GM11168 (cell line): ENCODE data around the gene PLEKHA4.

Source experiments
- in situ Hi-C: fragments of 300-500 bp; cut with MboI; formaldehyde crosslinking; loops from one replicate; pipeline ENCODE4 v1.12.0; 2022; ENCODE audit warnings: low sequenced_read_pairs; ENCODE audit not compliant: unreplicated experiment

The PLEKHA4 gene

GRCh38 chr19:48835734-48836088, 32.7 kb downstream of the PLEKHA4 start:
- in situ Hi-C loops = no loop called here

DNA sequence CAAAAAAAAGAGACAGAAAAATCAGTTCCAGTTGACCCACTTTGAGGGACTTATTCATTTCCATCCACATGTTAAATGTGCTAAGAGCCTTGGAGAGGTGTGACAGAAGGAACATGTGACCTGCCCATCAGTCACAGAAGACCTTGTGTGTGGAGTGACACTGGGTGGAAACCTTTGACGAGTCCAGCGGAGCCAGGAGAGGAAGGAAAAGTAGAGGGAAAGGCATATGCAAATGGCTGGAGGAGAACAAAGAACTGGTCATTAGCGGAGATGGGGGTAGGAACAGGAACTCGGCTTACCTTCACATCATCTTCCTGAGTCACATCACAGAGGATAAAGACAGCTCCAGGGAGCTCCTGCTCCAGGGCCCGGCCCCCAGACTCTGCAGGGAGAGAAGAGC, 34.4 kb downstream of the PLEKHA4 start:
- in situ Hi-C loops = no loop called here

DNA sequence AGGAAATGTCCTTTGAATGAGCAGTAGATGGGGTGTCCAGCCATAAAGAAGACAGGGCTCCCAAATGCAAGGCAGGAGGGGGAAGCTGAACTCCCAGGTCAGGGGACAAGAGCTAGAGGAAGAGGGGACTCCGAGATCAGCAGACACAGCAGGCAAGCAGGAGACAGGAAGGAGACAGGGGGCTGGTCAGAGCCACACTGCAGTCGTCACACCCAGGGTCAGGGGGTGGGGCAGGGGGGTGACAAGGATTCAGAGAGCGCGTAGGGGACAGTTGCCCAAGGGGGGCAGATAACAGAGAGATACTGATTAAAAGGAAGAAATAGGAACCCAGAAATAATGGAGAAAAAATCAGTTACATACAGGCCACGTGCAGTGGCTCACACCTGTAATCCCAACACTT, 35.4 kb downstream of the PLEKHA4 start:
- in situ Hi-C loops = no loop called here

- in situ Hi-C loops = no loop called here
These were observed 37.5 kb downstream of the PLEKHA4 start for GRCh38 chr19:48830965-48831364.

DNA sequence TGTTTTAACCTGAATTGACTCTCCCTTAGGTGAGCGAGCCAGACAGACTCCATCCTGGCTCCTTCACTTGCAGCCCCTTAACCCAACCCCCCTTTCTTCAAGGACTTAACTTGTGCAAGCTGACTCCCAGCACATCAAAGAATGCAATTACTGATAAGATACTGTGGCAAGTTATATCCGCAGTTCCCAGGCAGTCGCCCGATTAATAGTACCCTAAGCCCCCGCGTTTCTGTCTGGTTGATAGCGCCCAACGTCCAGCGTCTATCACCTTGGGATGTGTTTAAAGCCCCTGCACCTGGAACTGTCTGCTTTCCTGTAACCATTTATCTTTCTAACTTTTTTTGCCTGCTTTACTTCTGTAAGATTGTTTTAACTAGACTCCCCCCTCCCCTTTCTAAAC, 38.3 kb downstream of the PLEKHA4 start:
- in situ Hi-C loops = no loop called here

DNA sequence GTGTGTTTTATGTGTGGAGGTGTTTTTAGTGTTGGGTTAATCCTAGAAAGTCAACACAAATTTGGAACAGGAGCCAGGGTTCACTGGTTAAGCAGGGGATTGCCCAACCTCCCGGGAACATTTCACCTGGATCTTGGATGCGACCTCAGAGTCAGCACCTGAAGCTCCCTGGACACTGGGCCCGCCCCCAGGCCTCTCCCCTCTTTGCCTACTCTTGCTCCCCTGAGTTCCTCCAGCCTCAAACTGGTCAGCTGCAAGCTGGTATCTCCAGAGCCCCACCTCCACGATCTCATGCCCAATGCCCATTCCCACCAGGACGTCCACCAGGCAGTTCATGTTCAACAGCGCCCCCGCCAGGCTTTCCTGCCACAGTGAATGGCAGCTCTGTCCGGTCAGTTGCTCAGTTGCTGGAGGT, 41.8 kb downstream of the PLEKHA4 start:
- in situ Hi-C loops = no loop called here

DNA sequence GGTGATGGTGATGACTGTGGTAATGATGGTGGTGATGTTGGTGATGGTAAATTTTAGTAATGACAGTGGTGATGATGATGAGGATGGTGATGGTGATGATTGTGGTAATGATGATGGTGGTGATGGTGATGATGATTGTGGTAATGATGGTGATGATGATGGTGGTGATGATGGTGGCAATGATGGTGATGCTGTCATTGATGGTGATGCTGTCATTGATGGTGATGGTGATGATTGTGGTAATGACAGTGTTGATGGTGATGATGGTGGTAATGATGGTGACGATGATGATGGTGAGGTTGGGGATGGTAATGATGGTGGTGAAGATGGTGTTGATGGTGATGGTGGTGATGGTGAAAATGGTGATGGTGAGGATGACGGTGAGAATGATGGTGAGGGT, 45.9 kb downstream of the PLEKHA4 start:
- in situ Hi-C loops = no loop called here

- in situ Hi-C loops = no loop called here
These were observed 46.8 kb downstream of the PLEKHA4 start for GRCh38 chr19:48821633-48822032.

DNA sequence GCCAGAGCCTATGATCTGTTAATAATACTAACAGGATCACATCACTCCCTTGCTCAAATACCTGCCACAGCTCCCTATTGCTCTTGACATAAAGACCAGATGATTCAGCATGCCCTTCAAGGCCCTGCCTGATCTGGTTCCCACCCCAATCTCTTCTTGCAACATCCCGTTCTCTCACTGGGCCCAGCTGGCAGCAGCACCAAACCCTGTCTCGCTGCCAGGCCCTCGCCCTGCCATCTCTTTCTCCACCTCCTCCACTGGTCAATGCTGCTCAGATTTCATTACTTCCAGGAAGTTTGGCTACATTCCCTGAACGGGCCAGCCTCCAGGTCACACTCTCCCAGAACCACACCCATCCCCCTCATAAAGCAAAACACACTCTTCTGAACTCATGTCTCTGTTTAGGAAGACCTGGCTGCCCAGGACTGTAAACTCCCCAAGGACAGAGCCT, 49.0 kb downstream of the PLEKHA4 start:
- in situ Hi-C loops = no loop called here

DNA sequence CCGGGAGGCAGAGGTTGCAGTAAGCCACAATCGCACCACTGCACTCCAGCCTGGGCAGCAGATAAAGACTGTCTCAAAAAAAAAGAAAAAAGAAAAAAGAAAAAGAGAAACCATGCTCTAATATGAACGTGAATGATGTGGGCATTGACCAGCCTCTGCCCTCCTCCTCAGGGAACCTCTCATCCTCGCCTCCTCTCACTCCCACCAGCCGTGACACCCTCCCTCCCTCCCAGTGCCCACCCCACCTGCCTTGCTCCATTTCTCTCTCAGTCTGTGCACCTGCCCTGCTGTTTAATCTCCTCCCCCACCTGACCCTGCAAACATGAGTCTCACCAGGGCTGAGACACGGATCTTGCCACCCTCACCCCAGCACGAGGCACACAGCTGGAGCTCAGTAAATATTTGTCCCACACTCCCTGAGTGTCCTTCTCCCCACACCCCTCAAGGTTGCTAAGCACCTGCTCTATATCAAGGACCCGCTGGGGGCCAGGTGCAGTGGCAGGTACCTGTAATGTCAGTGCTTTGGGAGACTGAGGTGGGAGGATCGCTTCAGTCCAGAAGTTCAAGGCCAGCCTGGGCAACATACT, 50.1 kb downstream of the PLEKHA4 start:
- in situ Hi-C loops = no loop called here

- in situ Hi-C loops = no loop called here
These were observed 50.8 kb downstream of the PLEKHA4 start for GRCh38 chr19:48817585-48818124.

GRCh38 chr19:48815870-48816501, 52.4 kb downstream of the PLEKHA4 start:
- in situ Hi-C loops = no loop called here

GRCh38 chr19:48814895-48815294, 53.5 kb downstream of the PLEKHA4 start:
- in situ Hi-C loops = no loop called here

- in situ Hi-C loops = no loop called here
These were observed 55.1 kb downstream of the PLEKHA4 start for GRCh38 chr19:48813123-48813913.

DNA sequence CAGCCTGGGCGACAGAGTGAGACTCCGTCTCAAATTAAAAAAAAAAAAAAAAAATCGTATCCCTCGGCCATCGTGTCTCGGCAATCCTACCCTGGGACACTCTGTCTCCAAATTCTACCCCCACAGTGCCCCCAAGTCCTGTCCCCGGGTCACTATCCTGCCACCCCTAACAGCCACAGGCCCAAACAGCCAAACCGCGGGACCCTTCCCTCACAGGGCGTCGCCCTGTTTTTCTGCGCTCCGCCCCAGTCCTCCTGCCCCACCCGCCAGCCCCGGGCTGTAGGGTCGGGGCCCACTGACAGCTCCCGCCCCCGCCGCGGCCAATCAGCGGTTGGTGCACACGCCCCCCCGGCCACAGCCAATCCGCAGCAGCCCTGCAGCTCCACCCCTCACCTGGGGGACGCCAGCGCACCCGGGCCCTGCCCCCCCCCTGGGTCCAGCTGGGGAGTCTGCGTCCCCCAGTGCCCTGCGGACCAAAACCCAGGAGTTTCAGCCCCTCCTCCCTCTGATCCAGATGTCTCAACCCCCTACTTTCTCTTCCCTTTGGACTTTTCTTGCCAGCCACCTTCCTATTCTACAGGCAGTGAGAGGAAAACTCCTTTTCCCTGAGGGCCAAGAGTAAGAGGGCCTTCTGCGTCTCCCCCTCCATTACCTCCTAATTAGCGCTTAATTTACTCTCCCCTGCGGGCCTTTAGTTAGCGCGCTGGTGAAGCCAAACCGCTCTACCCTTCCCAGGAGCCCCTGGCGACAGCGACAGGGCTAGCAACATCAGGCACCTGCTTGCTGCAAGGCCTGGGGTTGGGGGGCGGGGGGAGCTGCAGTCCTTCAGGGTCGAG, 56.1 kb downstream of the PLEKHA4 start:
- in situ Hi-C loops = no loop called here

DNA sequence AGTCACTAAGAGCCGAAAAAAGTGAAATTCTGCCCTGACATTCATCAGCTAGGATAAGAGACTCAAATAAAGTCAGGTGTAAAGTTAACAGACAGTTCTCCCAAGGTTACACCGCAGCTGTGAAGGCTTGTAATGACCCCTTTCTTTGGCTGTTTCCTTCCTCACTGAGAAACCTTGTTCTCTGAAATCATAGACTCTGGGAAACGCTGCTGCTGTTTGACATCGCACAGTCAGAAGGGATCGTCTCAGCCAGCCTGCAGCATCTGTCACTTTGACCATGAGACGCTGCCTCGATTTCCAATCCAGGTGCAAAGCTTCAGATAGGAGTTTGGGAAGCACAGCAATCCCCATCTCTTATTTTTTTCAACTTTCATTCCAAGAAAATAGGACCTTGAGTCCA, 58.3 kb downstream of the PLEKHA4 start:
- in situ Hi-C loops = no loop called here

DNA sequence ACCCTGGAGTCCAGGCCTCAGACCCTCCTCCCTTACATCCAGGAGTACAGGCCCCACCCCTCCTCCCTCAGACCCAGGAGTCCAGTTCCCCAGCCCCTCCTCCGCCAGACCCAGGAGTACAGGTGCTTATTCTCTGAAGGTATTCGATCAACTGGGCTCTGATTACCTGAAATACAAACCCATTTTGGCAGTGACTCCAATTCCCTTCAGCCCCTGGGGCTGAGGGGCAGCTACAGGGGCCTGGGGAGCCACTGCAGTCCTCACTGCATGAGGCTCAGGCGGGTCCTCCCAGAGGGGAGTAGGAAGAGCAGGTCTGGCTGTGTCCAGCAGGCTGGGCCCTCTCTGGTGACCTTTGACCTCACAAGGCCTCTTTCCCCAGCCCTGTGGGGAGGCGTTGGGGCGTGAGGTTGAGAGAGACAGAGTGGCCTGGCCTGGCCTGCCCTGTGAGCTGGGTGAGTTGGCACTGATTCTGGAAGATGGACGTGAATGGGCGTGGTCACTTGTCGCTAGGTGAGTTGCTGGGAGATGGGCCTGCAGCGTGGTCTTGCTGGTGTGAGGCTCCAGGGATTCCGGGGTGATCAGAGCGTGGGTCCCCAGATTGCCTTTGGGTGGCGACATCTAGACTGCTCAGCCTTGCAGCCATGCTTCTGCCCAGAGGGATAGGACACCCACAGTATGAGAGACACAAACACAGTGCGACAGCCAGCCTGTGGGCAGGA, 60.7 kb downstream of the PLEKHA4 start:
- in situ Hi-C loops = no loop called here

GRCh38 chr19:48806818-48807589, 61.4 kb downstream of the PLEKHA4 start:
- in situ Hi-C loops = no loop called here

DNA sequence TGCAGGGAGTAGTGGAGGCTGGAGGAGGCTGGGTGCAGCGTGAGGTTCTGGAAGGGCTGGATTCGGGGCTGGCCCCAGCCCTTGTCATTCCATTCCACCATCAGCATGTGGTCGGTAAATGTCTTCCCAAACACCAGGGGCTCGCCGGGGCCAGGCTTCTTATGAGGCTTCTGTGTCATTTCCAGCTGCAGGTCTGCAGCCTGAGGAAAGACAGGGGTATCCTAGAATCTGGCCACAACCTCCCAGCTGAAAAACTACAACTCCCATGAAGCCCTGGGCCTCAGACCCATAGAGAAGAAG, 61.9 kb downstream of the PLEKHA4 start:
- in situ Hi-C loops = no loop called here
